Vagina (tissue), 2 donors: ENCODE data around the gene SCCPDH.

Source experiments
- CTCF ChIP-seq, 3 experiments: fragments of 450-650 bp in 2 of 3; fragments of 200-600 bp in 1 of 3; sonication (generic) in 1 of 3; IDR thresholded peaks; one replicate each; pipeline ENCODE4 v1.5.1; 2017 to 2019; ENCODE audit warnings: antibody characterized with exemption in 3 of 3, mild to moderate bottlenecking in 2 of 3, moderate library complexity in 2 of 3
- POLR2A ChIP-seq, 2 donors: fragments of 450-650 bp; IDR thresholded peaks; one replicate each; pipeline ENCODE4 v1.6.1; 2017; ENCODE audit warnings: antibody characterized with exemption in 2 of 2, mild to moderate bottlenecking in 2 of 2, moderate library complexity in 2 of 2

GRCh38 chr1:246755419-246755818, 31.2 kb downstream of the SCCPDH start:
- TF ChIP-seq CTCF (IDR thresholded peaks at IDR 0.05), result no peak
- TF ChIP-seq POLR2A (IDR thresholded peaks at IDR 0.05), result no peak
